C4-2B (cell line): ENCODE measurements around the gene LPCAT4.

Experiments used
- CTCF ChIP-seq: fragments of 450-650 bp; conservative IDR thresholded peaks from 2 replicates; pipeline ENCODE4 v1.5.1; 2017; ENCODE audit warnings: mild to moderate bottlenecking
- ZFX ChIP-seq: fragments of 450-650 bp; IDR thresholded peaks from 2 replicates; pipeline ENCODE4 v1.6.1; 2017

GRCh38 chr15:34366271-34367065, 528 bp downstream of the LPCAT4 start:
- no peak for TF ChIP-seq CTCF
- TF ChIP-seq ZFX, result no peak
